Activated CD4-positive, CD25-positive, alpha-beta regulatory T cell treated with anti-CD3 and anti-CD28 coated beads, Interleukin-2, amount 50 U/mL, for 72 hours (primary cell): Measurements from ENCODE around the gene GALNTL6.
"Not testable (repeated sequence)": the region's sequence is repeated elsewhere in the genome, so short reads cannot be mapped to it uniquely, and the experiment has no call there.

ENCODE experiments used
- DNase-seq: peaks from one replicate; pipeline ENCODE4 v3.0.0; 2021

Gene GALNTL6

DNA sequence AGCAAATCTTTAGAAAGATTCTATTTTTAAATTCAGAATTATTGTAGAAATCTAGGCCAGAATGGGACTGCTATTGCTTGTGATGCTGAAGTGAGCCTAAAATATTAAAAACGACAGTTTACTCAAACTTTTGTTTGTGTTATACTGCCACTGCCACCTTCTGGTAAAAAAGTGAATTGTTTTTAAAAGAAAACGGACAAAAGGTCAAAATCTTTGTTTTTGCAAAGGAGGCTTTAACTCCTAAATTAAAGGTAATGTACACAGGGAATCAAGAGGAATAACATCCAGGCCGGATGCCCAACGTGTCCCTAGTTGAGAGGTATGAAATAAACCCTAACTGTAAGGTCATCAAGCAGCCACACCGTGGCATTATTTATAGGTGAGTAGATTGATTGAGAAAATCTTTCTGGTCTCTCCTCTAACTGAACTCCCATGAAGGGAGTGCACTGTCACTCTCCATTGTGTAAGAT, 1017.1 kb downstream of the GALNTL6 start:
- no peak for DNase-seq

GRCh38 chr4:172836661-172837060, 1023.5 kb downstream of the GALNTL6 start:
- DNase-seq, result no peak

GRCh38 chr4:172838111-172838510, 1024.9 kb downstream of the GALNTL6 start:
- DNase-seq, result no peak

- DNase-seq, result no peak
These were observed 1025.7 kb downstream of the GALNTL6 start for GRCh38 chr4:172838943-172839342.

GRCh38 chr4:172842779-172843178, 1029.6 kb downstream of the GALNTL6 start:
- DNase-seq, result no peak

DNA sequence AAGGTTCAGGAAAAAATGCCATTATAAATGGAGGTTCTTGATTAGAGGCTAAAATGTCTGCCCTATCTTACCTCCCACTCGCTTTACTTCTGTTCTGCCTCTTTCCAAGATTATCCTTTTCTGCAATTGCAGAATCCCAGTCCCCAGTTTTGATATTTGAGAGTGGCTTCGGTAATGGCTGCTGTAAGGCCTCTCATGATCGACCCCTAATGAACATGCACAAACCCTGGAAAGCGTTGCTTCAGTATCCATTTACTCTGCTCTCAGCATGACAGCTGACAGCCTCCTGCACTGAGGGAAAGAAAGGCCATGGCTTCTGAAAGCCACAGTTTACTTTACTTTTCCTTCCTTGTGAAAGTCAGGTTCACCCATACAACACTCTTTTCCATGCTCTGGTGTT, 1030.0 kb downstream of the GALNTL6 start:
- no peak for DNase-seq

DNA sequence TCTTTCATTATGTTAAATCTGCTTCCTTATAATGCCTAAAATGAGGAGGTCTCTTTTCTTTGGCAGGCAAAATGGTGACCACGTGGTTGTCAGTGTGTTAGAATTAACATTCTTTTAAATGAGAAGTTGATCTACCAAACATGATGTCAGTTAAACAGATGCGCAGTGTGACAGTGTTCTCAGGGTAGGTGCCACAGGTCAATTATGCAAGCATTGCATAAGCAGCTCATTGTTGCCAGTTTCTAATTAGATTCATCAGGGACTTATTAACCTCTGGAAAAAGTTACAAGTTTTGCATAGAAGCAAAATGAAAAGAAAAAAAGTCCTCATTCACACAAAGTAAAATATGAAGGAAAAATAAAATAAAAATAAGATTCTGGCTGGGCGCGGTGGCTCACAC, 1031.4 kb downstream of the GALNTL6 start:
- DNase-seq, result no peak

GRCh38 chr4:172845281-172845680, 1032.1 kb downstream of the GALNTL6 start:
- no peak for DNase-seq

DNA sequence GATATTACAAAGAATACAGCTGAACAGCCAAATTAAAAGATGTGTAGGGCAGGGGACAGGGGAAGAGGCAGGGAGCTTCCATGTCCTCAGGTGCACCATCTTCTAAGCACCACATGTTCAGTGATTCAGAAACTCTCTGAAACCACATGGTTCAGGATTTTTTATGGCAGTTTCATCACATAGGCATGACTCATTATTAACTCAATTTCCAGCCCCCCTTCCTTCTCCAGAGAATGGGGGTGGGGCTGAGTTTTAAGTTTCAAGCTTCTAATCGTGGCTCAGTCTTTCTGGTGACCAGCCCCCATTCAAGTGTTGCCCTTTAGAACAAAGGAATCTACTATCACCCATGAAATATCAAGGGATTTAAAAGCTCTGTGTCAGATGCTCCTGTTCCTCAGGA, 1037.6 kb downstream of the GALNTL6 start:
- DNase-seq, result no peak

- no peak for DNase-seq
These were observed 1038.3 kb downstream of the GALNTL6 start for GRCh38 chr4:172851534-172851933.

- DNase-seq, result no peak
These were observed 1043.8 kb downstream of the GALNTL6 start for GRCh38 chr4:172857026-172857425.

DNA sequence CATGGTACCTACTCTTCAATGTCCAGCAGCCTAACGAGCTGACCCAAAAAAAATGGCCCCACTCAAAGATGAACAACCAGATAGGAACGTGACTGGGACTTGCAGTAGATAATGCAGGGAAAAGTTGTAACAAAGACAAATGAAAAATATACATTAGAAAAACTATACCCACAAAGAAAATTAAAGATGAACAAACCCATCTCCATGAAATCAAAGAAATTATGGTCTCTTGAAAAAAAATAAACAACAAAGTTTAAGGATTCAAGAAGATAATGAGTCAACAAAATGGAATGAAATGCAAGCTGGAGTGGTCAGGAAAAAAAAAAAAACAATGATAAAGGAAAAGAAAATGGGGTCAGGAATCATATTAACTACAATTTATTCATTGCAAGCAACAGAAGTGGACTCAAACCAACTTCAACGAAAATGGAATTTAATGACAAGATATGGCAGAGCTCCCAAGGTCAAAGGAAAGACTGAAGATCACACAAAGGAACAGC, 1045.6 kb downstream of the GALNTL6 start:
- DNase-seq, result no peak

DNA sequence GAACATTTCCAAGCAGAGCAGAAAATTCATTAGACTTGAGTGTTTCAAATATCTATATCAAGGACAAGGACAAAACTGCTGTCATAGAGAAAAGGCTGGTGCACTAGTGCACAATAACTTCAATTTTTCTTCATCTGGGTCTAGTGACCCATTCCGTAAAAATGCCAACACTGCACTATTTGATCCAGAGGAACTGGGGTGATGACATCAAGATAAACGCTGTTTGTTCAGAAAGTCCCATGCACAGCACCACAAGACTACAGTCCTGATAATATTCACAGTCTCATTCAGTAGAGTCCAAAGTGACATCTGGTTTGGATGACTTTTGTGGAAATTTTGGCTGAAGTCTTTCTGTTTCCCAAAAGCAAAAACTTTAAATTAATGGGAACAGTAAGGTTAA, 1051.9 kb downstream of the GALNTL6 start:
- no peak for DNase-seq

DNA sequence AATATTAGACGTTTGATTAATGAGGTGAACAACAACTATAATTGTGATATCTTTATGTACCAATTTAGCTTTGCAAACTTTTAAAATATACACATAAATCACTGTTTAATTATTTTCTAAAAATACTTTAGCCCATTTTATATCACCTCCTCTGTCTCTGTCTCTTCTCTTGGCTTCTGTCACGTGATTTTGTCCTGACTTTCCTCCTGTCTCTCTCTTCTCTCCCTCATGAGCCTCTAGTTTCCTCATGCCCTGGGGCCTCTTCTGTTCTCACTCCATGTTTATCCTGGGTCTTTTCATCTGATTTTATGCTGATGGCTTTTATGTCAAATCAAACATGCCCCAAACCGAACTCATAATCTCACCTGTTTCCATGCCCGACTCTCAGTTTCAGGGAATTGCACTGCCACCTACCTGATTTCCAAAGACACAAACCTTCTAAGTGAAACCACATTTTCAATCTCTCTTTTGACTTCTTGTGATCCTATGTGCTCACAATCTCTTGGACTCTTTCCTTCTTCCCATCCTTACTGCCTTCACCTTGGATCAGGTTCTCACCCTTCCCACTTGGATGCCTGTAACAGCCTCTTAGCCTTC, 1052.4 kb downstream of the GALNTL6 start:
- no peak for DNase-seq

GRCh38 chr4:172866421-172866820, 1053.2 kb downstream of the GALNTL6 start:
- DNase-seq, result no peak

- no peak for DNase-seq
These were observed 1054.6 kb downstream of the GALNTL6 start for GRCh38 chr4:172867835-172868234.

- no peak for DNase-seq
These were observed 1055.1 kb downstream of the GALNTL6 start for GRCh38 chr4:172868271-172868670.

GRCh38 chr4:172869621-172870268, 1056.5 kb downstream of the GALNTL6 start:
- DNase-seq, result no peak

- no peak for DNase-seq
These were observed 1058.2 kb downstream of the GALNTL6 start for GRCh38 chr4:172871381-172871780.

GRCh38 chr4:172874944-172875343, 1061.7 kb downstream of the GALNTL6 start:
- DNase-seq, result no peak

- DNase-seq, result no peak
These were observed 1063.2 kb downstream of the GALNTL6 start for GRCh38 chr4:172876394-172876793.

GRCh38 chr4:172881645-172882044, 1068.4 kb downstream of the GALNTL6 start:
- DNase-seq, result no peak

DNA sequence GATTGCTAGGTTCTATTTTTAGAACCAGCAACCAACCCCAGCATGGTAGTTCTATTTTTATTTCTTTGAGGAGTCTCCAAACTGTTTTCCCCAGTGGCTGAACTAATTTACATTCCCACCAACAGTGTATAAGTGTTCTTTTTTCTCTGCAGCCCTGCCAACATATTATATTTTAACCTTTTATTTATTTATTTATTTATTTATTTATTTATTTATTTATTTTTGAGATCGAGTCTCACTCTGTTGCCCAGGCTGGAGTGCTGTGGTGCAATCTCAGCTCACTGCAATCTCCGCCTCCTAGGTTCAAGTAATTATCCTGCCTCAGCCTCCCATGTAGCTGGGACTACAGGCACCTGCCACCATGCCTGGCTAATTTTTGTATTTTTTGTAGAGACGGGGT, 1074.2 kb downstream of the GALNTL6 start:
- not testable (repeated sequence) for DNase-seq

DNA sequence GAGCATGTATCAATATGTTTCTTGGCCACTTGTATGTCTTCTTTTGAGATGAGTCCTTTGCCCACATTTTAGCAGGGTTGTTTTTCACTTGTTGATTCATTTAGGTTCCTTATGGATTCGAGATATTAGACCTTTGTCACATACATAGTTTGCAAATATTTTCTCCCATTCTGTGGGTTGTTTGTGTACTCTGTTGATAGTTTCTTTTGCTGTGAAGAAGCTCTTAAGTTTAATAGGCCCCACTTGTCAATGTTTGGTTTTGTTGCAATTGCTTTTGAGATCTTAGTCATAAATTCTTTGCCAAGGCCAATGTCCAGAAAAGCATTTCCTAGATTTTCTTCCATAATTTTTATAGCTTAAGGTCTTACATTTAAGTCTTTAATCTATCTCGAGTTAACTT, 1074.8 kb downstream of the GALNTL6 start:
- no peak for DNase-seq

GRCh38 chr4:172892300-172892699, 1079.1 kb downstream of the GALNTL6 start:
- no peak for DNase-seq
